ENCODE results near the gene GADD45GIP1.
"Not testable (repeated sequence)": the region's sequence is repeated elsewhere in the genome, so short reads cannot be mapped to it uniquely, and the experiment has no call there.

GADD45GIP1 gene

GRCh38 chr19:12990431-12990830 is 33.4 kb upstream of the GADD45GIP1 start:
- no peak for DNase-seq (ENCODE audit: low read depth, low spot score)

- no peak for DNase-seq (ENCODE audit: low read depth, low spot score)
These were observed 30.8 kb upstream of the GADD45GIP1 start for GRCh38 chr19:12987781-12988180.

GRCh38 chr19:12987190-12987589 is 30.2 kb upstream of the GADD45GIP1 start:
- no peak for DNase-seq (ENCODE audit: low read depth, low spot score)

GRCh38 chr19:12986726-12987125 is 29.7 kb upstream of the GADD45GIP1 start:
- no peak for DNase-seq (ENCODE audit: low read depth, low spot score)

GRCh38 chr19:12985049-12985776 is 28.2 kb upstream of the GADD45GIP1 start:
- DNase-seq (ENCODE audit: low read depth, low spot score), result no peak

- DNase-seq (ENCODE audit: low read depth, low spot score), result no peak
These were observed 27.6 kb upstream of the GADD45GIP1 start for GRCh38 chr19:12984683-12985048.

GRCh38 chr19:12984143-12984627 is 27.2 kb upstream of the GADD45GIP1 start:
- no peak for DNase-seq (ENCODE audit: low read depth, low spot score)

GRCh38 chr19:12983542-12984142 is 26.6 kb upstream of the GADD45GIP1 start:
- DNase-seq (ENCODE audit: low read depth, low spot score), result peak; percentile 61

- DNase-seq (ENCODE audit: low read depth, low spot score), result no peak
These were observed 26.1 kb upstream of the GADD45GIP1 start for GRCh38 chr19:12983091-12983490.

- no peak for DNase-seq (ENCODE audit: low read depth, low spot score)
These were observed 25.6 kb upstream of the GADD45GIP1 start for GRCh38 chr19:12982648-12983047.

- DNase-seq (ENCODE audit: low read depth, low spot score), result no peak
These were observed 23.0 kb upstream of the GADD45GIP1 start for GRCh38 chr19:12979974-12980373.

- DNase-seq (ENCODE audit: low read depth, low spot score), result not testable (repeated sequence)
These were observed 19.1 kb upstream of the GADD45GIP1 start for GRCh38 chr19:12976109-12976508.

- DNase-seq (ENCODE audit: low read depth, low spot score), result no peak
These were observed 18.3 kb upstream of the GADD45GIP1 start for GRCh38 chr19:12975221-12975741.

GRCh38 chr19:12974301-12975220 is 17.5 kb upstream of the GADD45GIP1 start:
- DNase-seq (ENCODE audit: low read depth, low spot score), result no peak

- DNase-seq (ENCODE audit: low read depth, low spot score), result no peak
These were observed 16.2 kb upstream of the GADD45GIP1 start for GRCh38 chr19:12973236-12973635.

GRCh38 chr19:12970070-12970820 is 13.2 kb upstream of the GADD45GIP1 start:
- DNase-seq (ENCODE audit: low read depth, low spot score), result no peak

- no peak for DNase-seq (ENCODE audit: low read depth, low spot score)
These were observed 12.4 kb upstream of the GADD45GIP1 start, which contains the start of gene DAND5 for GRCh38 chr19:12969292-12969988. TSS of gene DAND5 (plus strand) at chr19:12969576. CDS start at chr19:12969661, 85 bp downstream.

GRCh38 chr19:12967907-12968306 is 10.9 kb upstream of the GADD45GIP1 start:
- no peak for DNase-seq (ENCODE audit: low read depth, low spot score)

GRCh38 chr19:12965812-12966135 is 8.8 kb upstream of the GADD45GIP1 start:
- no peak for DNase-seq (ENCODE audit: low read depth, low spot score)

GRCh38 chr19:12965017-12965811 is 8.2 kb upstream of the GADD45GIP1 start:
- peak; percentile 61 for DNase-seq (ENCODE audit: low read depth, low spot score)
